DOHH2 (cell line): ENCODE measurements around the gene HDHD2.

Experiments
- H3F3A ChIP-seq: fragments of 200-600 bp; sonication (generic), shearing (Covaris generic); 2 replicates; pipeline ENCODE4 v1.6.0; 2016; ENCODE audit warnings: antibody characterized with exemption, mild to moderate bottlenecking; ENCODE audit not compliant: control insufficient read depth, insufficient read depth
- H3K27ac ChIP-seq: fragments of 200-600 bp; sonication (generic); 2 replicates; pipeline ENCODE4 v1.5.1; 2014; ENCODE audit warnings: low read depth, mild to moderate bottlenecking, low read length, moderate library complexity
- H3K27me3 ChIP-seq: fragments of 200-600 bp; sonication (generic); 2 replicates; pipeline ENCODE4 v1.6.1; 2014; ENCODE audit warnings: mild to moderate bottlenecking, low read length, mixed read lengths; ENCODE audit not compliant: control insufficient read depth
- H3K36me3 ChIP-seq: fragments of 200-600 bp; sonication (generic); 2 replicates; pipeline ENCODE4 v1.6.1; 2014; ENCODE audit warnings: mild to moderate bottlenecking, low read length, moderate library complexity, mixed read lengths; ENCODE audit not compliant: control insufficient read depth
- H3K4me1 ChIP-seq: fragments of 200-600 bp; sonication (generic); 2 replicates; pipeline ENCODE4 v1.6.1; 2014; ENCODE audit warnings: mild to moderate bottlenecking, low read length, mixed read lengths; ENCODE audit not compliant: control insufficient read depth
- H3K4me2 ChIP-seq: fragments of 200-600 bp; sonication (generic); 2 replicates; pipeline ENCODE4 v1.6.0; 2014; ENCODE audit warnings: mild to moderate bottlenecking, low read length, moderate library complexity
- H3K4me3 ChIP-seq: fragments of 200-600 bp; sonication (generic); 2 replicates; pipeline ENCODE4 v1.5.1; 2014; ENCODE audit warnings: mild to moderate bottlenecking, low read length, mixed read lengths
- H3K79me2 ChIP-seq: fragments of 200-600 bp; sonication (generic); 2 replicates; pipeline ENCODE4 v1.6.1; 2014; ENCODE audit warnings: mild to moderate bottlenecking, low read length, mixed read lengths; ENCODE audit not compliant: control insufficient read depth
- H3K9me2 ChIP-seq: fragments of 200-600 bp; sonication (generic); replicated peaks from 2 replicates; pipeline ENCODE4 v1.6.1; 2014; ENCODE audit warnings: mild to moderate bottlenecking, low read length, mixed read lengths; ENCODE audit not compliant: control insufficient read depth
- H3K9me3 ChIP-seq: fragments of 200-600 bp; sonication (generic); 2 replicates; pipeline ENCODE4 v1.6.1; 2014; ENCODE audit warnings: antibody characterized with exemption, low read length, mixed read lengths; ENCODE audit not compliant: control insufficient read depth, insufficient read depth
- H4K20me1 ChIP-seq: fragments of 200-600 bp; sonication (generic); 2 replicates; pipeline ENCODE4 v1.6.0; 2014; ENCODE audit warnings: low read depth, mild to moderate bottlenecking, antibody characterized with exemption, low read length, moderate library complexity; ENCODE audit not compliant: control insufficient read depth, insufficient read depth
- EZH2phosphoT487 ChIP-seq: fragments of 200-600 bp; sonication (generic); IDR thresholded peaks from 2 replicates; pipeline ENCODE4 v1.6.1; 2017; ENCODE audit warnings: borderline replicate concordance, mild to moderate bottlenecking, antibody characterized with exemption, low read length, moderate library complexity, mixed read lengths
- TF ChIP-seq, protein P1 (sequence below): fragments of 200-600 bp; sonication (generic); IDR thresholded peaks from one replicate; pipeline ENCODE4 v1.5.1; 2014; ENCODE audit warnings: antibody characterized with exemption, mild to moderate bottlenecking, low read depth, low read length; ENCODE audit not compliant: poor library complexity, severe bottlenecking

HDHD2 gene

DNA sequence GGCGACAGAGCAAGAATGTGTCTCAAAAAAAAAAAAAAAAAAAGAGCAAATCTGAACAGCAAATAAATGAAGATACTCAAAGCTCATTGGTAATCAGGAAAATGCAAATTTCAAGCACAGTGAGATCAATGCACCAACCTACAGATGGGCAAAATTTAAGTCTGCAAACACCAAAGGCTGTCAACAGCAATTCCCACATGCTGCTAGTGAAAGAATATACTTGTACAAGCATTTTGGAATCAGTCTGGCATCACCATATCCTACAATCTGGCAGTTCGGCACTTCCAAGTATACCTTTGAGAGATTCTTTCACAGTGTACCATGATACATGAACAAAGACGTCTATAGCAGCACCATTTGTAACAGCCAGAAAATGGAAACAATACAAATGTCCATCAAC is 4.1 kb downstream of the HDHD2 start:
- Histone ChIP-seq H3K9me2 (no peaks in the 10 kb centered on the region), H3K4me1 (peaks cover 16% of the 10 kb centered on the region), H3K27ac (no peak overlapping the region), H4K20me1 (no peaks in the 10 kb centered on the region), H3K36me3 (no peaks in the 10 kb centered on the region; the same call in 1 of the 2 replicates), H3F3A (no peaks in the 10 kb centered on the region), H3K4me2 (no peak overlapping the region), H3K27me3 (no peaks in the 10 kb centered on the region), H3K4me3 (no peak overlapping the region), H3K79me2 (peaks cover 81% of the 10 kb centered on the region), H3K9me3 (no peaks in the 10 kb centered on the region)
- TF ChIP-seq, protein P1, sequence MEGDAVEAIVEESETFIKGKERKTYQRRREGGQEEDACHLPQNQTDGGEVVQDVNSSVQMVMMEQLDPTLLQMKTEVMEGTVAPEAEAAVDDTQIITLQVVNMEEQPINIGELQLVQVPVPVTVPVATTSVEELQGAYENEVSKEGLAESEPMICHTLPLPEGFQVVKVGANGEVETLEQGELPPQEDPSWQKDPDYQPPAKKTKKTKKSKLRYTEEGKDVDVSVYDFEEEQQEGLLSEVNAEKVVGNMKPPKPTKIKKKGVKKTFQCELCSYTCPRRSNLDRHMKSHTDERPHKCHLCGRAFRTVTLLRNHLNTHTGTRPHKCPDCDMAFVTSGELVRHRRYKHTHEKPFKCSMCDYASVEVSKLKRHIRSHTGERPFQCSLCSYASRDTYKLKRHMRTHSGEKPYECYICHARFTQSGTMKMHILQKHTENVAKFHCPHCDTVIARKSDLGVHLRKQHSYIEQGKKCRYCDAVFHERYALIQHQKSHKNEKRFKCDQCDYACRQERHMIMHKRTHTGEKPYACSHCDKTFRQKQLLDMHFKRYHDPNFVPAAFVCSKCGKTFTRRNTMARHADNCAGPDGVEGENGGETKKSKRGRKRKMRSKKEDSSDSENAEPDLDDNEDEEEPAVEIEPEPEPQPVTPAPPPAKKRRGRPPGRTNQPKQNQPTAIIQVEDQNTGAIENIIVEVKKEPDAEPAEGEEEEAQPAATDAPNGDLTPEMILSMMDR = no peak
- TF ChIP-seq EZH2phosphoT487 = no peak

DNA sequence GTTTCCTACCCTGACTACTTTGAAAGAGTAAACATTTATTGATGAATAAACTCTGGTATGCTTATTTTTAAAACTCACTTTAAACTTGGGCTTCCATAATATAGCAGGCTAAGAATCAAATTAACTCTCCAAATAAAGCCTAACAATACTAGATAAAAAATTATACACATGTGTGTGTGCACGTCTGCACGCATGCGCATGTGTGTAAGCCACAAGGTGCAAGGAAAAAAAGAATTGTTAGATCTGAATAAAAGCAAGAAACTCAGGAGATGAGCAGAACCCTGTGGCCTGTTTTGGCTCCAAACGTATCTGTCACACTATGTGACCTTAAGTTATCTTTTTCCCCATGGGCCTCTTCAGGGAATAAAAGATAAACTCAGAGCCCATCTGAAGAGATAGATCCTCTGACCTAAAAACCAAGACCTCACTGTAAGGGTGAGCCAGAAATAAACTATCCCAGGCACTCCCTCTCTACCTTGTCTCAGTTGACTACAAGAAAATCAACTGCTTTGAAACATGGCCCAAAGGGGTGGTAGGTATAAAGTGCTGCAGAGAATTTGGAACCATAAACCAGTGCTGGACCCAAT is 6.3 kb downstream of the HDHD2 start:
- Histone ChIP-seq H3K79me2 (peaks cover 76% of the 10 kb centered on the region), H3K4me1 (no peaks in the 10 kb centered on the region; the same call in 1 of the 2 replicates), H3F3A (no peaks in the 10 kb centered on the region), H3K27ac (no peak overlapping the region), H3K36me3 (no peaks in the 10 kb centered on the region), H4K20me1 (no peaks in the 10 kb centered on the region), H3K27me3 (no peaks in the 10 kb centered on the region), H3K4me3 (no peak overlapping the region), H3K4me2 (no peak overlapping the region), H3K9me3 (no peaks in the 10 kb centered on the region), H3K9me2 (no peaks in the 10 kb centered on the region)
- no peak for TF ChIP-seq EZH2phosphoT487
- TF ChIP-seq, protein P1 = no peak

DNA sequence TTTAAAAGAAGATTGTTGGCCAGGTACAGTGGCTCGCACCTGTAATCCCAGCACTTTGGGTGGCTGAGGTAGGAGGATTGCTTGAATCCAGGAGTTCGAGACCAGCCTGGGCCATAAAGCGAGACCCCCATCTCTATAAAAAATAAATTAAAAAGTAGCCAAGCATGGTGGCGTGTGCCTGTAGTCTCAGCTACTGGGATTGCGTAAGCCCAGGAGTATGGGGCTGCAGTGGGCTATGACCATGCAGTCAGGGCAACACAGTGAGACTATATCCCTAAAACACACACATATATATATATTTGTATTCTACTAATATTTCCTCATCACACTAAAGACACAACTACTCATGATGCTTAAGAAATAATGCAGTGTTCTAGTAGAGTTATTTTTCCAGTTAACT is 7.1 kb downstream of the HDHD2 start:
- no peaks in the 10 kb centered on the region for H3K4me1 ChIP-seq
- H3K9me3 ChIP-seq = no peaks in the 10 kb centered on the region
- no peak overlapping the region for H3K27ac ChIP-seq
- no peak for TF ChIP-seq EZH2phosphoT487
- TF ChIP-seq, protein P1 = no peak
- H3K27me3 ChIP-seq = no peaks in the 10 kb centered on the region
- no peaks in the 10 kb centered on the region for H3K36me3 ChIP-seq
- no peaks in the 10 kb centered on the region for H3F3A ChIP-seq
- no peaks in the 10 kb centered on the region for H3K9me2 ChIP-seq
- H4K20me1 ChIP-seq = no peaks in the 10 kb centered on the region
- no peak overlapping the region for H3K4me3 ChIP-seq
- H3K79me2 ChIP-seq = peaks cover 68% of the 10 kb centered on the region
- H3K4me2 ChIP-seq = no peak overlapping the region
